Small intestine (tissue), 7 donors: ENCODE measurements around the gene BRPF1. TPM values are rescaled to one million over a fixed set of nuclear protein-coding genes. Genes with fewer than 3 reads are reported as not detected.

Experiments
- DNase-seq, 2 donors: peaks; one replicate each; pipeline versions ENCODE4 v3.0.0 to v3.0.0-alpha.2; 2013
- FAIRE-seq: peaks from 2 replicates; lab custom pipeline; 2012; peaks lifted over from hg19 to GRCh38; lab: Jason Lieb, UNC
- H3K27ac ChIP-seq, 3 donors: one replicate each; pipeline ENCODE4 v1.5.1; 2013; ENCODE audit warnings: low read length in 2 of 3, mild to moderate bottlenecking in 2 of 3, control low read depth in 1 of 3, inconsistent platforms in 1 of 3, low read depth in 1 of 3, moderate library complexity in 1 of 3
- H3K27me3 ChIP-seq, 3 donors: one replicate each; pipeline ENCODE4 v1.6.1; 2013; ENCODE audit warnings: low read length in 3 of 3, inconsistent platforms in 1 of 3; ENCODE audit not compliant: control insufficient read depth in 3 of 3, insufficient read depth in 3 of 3
- H3K36me3 ChIP-seq, 3 donors: one replicate each; pipeline ENCODE4 v1.6.1; 2013; ENCODE audit warnings: low read length in 3 of 3, inconsistent platforms in 1 of 3, low read depth in 1 of 3, mild to moderate bottlenecking in 1 of 3, moderate library complexity in 1 of 3; ENCODE audit not compliant: control insufficient read depth in 3 of 3, insufficient read depth in 2 of 3
- H3K4me1 ChIP-seq, 3 donors: one replicate each; pipeline ENCODE4 v1.6.1; 2013; ENCODE audit warnings: low read length in 2 of 3, inconsistent platforms in 1 of 3, low read depth in 1 of 3, mild to moderate bottlenecking in 1 of 3, moderate library complexity in 1 of 3; ENCODE audit not compliant: control insufficient read depth in 3 of 3, insufficient read depth in 2 of 3
- H3K4me3 ChIP-seq, 3 donors: one replicate each; pipeline ENCODE4 v1.5.1; 2013; ENCODE audit warnings: low read length in 3 of 3, control low read depth in 1 of 3, inconsistent platforms in 1 of 3, low read depth in 1 of 3, mild to moderate bottlenecking in 1 of 3, moderate library complexity in 1 of 3
- H3K9me3 ChIP-seq, 2 donors: one replicate each; pipeline ENCODE4 v1.6.1; 2013; ENCODE audit warnings: low read depth in 1 of 2, low read length in 1 of 2; ENCODE audit not compliant: control insufficient read depth in 2 of 2, insufficient read depth in 1 of 2
- WGBS, 3 donors: extraction: QIAGEN DNeasy Blood & Tissue Kit; methylation state at CpG; one replicate each; pipeline ENCODE4 v1.1.7; 2013; 5-methylcytosine and 5-hydroxymethylcytosine counted together
- polyA plus RNA-seq, 4 donors: library from polyadenylated mRNA; stranded (reverse) in 3 of 4; unstranded in 1 of 4; fragments of 200-250 nt in 3 of 4; fragments of 120-200 nt in 1 of 4; gene quantifications; one replicate each; pipeline versions ENCODE4 v1.2.1 to v1.2.3, GENCODE V29; 2013
- donor health status: healthy with polysubstance abuse.
- donor health status: control.
- donor health status: control.
- donor health status: Bipolar disorder and iron deficiency.
- donor health status: healthy.

Gene BRPF1
- polyA plus RNA-seq, 4 donors: 5.1 to 16.0 (median 7.6) TPM

GRCh38 chr3:9745521-9745920 lies 14.0 kb downstream of the BRPF1 start:
- H3K27me3 ChIP-seq: no peaks in the 10 kb centered on the region
- WGBS, 3 donors: 92 to 94% (median 92%) methylated on average over 12 of the region's 12 CpGs
- H3K27ac ChIP-seq: no peak overlapping the region
- peaks cover 11 to 77% (median 33%) of the 10 kb centered on the region in 3 donors for H3K36me3 ChIP-seq
- H3K9me3 ChIP-seq: no peaks in the 10 kb centered on the region
- H3K4me1 ChIP-seq: peaks cover 0 to 12% (median 0%) of the 10 kb centered on the region in 3 donors
- H3K4me3 ChIP-seq: no peak overlapping the region
- no peak for FAIRE-seq
- DNase-seq: no peak

- Histone ChIP-seq H3K36me3 (peaks cover 11 to 70% (median 33%) of the 10 kb centered on the region in 3 donors), H3K27me3 (no peaks in the 10 kb centered on the region), H3K9me3 (no peaks in the 10 kb centered on the region), H3K4me1 (peaks cover 0 to 13% (median 3%) of the 10 kb centered on the region in 3 donors), H3K27ac (peak overlapping the region in 1 of 3 donors; percentile 49), H3K4me3 (no peak overlapping the region)
- no peak for FAIRE-seq
- DNase-seq: no peak
- WGBS, 3 donors: 69 to 89% (median 81%) methylated on average over 5 of the region's 5 CpGs
Observed at GRCh38 chr3:9746330-9746729, 14.8 kb downstream of the BRPF1 start.

DNA sequence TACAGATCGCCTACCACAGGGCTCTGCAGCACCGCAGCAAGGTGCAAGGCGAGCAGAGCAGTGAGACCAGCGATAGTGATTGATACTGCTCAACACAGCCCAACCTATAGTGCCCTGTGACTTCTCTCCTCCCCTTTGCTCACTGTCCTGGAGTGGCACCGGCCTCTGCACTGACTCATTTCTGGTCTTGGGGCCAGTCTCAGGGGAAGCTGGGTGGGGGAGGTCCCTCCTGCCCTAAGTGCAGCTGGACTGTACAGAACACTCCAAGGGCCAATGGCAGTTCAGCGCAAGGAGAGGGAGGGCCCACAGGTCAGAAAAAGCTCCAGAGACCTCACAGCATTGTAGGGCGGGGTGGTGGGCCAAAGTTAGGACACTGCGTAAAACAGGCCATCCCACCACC lies 15.7 kb downstream of the BRPF1 start:
- Histone ChIP-seq H3K27me3 (no peaks in the 10 kb centered on the region), H3K36me3 (peaks cover 11 to 70% (median 28%) of the 10 kb centered on the region in 3 donors), H3K4me3 (no peak overlapping the region), H3K27ac (peak overlapping the region in 1 of 3 donors; percentile 76), H3K4me1 (peaks cover 0 to 15% (median 3%) of the 10 kb centered on the region in 3 donors), H3K9me3 (no peaks in the 10 kb centered on the region)
- 86 to 96% (median 91%) methylated on average over 8 of the region's 8 CpGs for WGBS, 3 donors
- FAIRE-seq (no peak), DNase-seq (peak in 1 of 2 donors; percentile 79)

DNA sequence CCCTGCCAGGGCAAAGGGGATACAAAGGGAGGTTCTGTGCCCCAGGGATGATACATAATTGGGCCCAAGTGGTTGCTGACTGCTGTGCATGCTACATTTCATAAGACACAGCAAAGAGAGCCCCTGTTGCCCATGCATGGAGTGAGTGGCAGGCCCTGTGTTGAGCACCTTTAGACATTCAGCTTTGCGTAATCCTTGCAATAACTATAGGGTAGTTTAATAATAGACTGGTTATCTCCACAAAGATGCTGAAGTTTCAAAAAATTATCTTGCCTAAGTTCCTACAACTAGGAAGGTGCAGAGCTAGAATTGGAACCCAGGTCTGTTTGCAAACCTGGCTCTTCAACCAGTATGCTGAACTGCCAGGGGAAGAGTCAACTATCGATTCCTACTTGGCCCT lies 16.5 kb downstream of the BRPF1 start:
- Histone ChIP-seq H3K36me3 (peaks cover 11 to 70% (median 25%) of the 10 kb centered on the region in 3 donors), H3K4me1 (peaks cover 0 to 15% (median 3%) of the 10 kb centered on the region in 3 donors), H3K27ac (peak overlapping the region in 1 of 3 donors; percentile 89), H3K9me3 (no peaks in the 10 kb centered on the region), H3K27me3 (no peaks in the 10 kb centered on the region), H3K4me3 (no peak overlapping the region)
- DNase-seq (peak in 1 of 2 donors; percentile 63), FAIRE-seq (no peak)
- 91 to 96% (median 94%) methylated on average over 2 of the region's 2 CpGs for WGBS, 3 donors

DNA sequence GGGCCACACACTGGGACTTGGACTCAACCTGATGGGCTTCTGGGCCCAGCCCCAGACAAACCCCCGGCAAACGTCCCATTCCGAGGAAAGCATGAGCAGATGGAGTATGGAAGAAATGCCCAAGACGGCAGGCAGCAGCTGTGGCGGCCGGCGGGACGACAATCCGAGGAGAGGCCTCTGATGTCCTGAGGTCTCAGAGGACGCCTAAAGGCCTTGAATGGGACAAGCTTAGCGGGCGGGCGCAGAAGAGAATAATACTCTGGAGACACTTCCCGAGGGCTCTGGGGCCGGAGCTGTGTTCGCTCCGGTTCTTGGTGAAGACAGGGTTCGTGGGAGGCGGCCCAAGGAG lies 17.7 kb downstream of the BRPF1 start:
- 1 to 10% (median 8%) methylated on average over 19 of the region's 19 CpGs for WGBS, 3 donors
- no peak for FAIRE-seq
- Histone ChIP-seq H3K9me3 (no peaks in the 10 kb centered on the region), H3K36me3 (peaks cover 11 to 66% (median 15%) of the 10 kb centered on the region in 3 donors), H3K4me1 (peaks cover 0 to 15% (median 3%) of the 10 kb centered on the region in 3 donors), H3K4me3 (peak overlapping the region; percentile 37 to 72 (median 60)), H3K27ac (peak overlapping the region; percentile 72 to 89 (median 84)), H3K27me3 (no peaks in the 10 kb centered on the region)
- DNase-seq: no peak

- DNase-seq: peak; percentile 99
- 0 to 1% (median 0%) methylated on average over 57 to 60 of the region's 60 CpGs for WGBS, 3 donors
- Histone ChIP-seq H3K4me1 (peaks cover 0 to 15% (median 3%) of the 10 kb centered on the region in 3 donors), H3K27me3 (no peaks in the 10 kb centered on the region), H3K9me3 (no peaks in the 10 kb centered on the region), H3K4me3 (peak within 1 kb of the TSS; percentile 37 to 72 (median 60)), H3K27ac (peak within 1 kb of the TSS; percentile 72 to 92 (median 89)), H3K36me3 (peaks cover 12 to 66% (median 14%) of the 10 kb centered on the region in 3 donors)
- FAIRE-seq: no peak
Observed at GRCh38 chr3:9749645-9750555, 18.4 kb downstream of the BRPF1 start, which contains the start of gene OGG1. Gene OGG1, plus strand, starts transcription at chr3:9749952. Its CDS starts 335 bp downstream, at chr3:9750287.

GRCh38 chr3:9750556-9751411 lies 19.2 kb downstream of the BRPF1 start:
- 17 to 29% (median 18%) methylated on average over 17 of the region's 17 CpGs for WGBS, 3 donors
- Histone ChIP-seq H3K36me3 (peaks cover 9 to 65% (median 10%) of the 10 kb centered on the region in 3 donors), H3K27ac (peak overlapping the region; percentile 72 to 92 (median 89)), H3K9me3 (no peaks in the 10 kb centered on the region), H3K27me3 (no peaks in the 10 kb centered on the region), H3K4me1 (peaks cover 0 to 15% (median 3%) of the 10 kb centered on the region in 3 donors), H3K4me3 (peak overlapping the region; percentile 17 to 72 (median 60))
- peak; percentile 87 to 90 for DNase-seq
- no peak for FAIRE-seq

DNA sequence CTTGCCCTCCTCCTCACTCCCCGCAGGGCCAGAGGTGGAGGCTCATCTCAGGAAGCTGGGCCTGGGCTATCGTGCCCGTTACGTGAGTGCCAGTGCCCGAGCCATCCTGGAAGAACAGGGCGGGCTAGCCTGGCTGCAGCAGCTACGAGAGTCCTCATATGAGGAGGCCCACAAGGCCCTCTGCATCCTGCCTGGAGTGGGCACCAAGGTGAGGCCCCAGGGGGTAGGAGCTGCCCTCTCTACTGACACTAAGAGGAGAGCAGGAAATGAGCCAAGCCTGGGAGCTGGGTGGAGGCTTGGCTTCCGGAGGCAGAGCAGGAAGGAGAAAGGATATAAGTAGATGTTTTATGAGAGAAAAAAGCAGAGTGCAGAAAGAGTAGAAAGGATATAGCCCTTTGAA lies 23.1 kb downstream of the BRPF1 start:
- Histone ChIP-seq H3K9me3 (no peaks in the 10 kb centered on the region), H3K36me3 (peaks cover 16 to 75% (median 18%) of the 10 kb centered on the region in 3 donors), H3K27me3 (no peaks in the 10 kb centered on the region), H3K4me3 (no peak overlapping the region), H3K27ac (peak overlapping the region in 1 of 3 donors; percentile 11), H3K4me1 (peaks cover 0 to 3% (median 3%) of the 10 kb centered on the region in 3 donors)
- no peak for DNase-seq
- FAIRE-seq: no peak
- 73 to 83% (median 81%) methylated on average over 8 of the region's 8 CpGs for WGBS, 3 donors
